Measurements from ENCODE around the gene RNF4.
A peak's percentile ranks its signal among the peaks of the same experiment; 100 is the strongest.
"Not testable (repeated sequence)": the region's sequence is repeated elsewhere in the genome, so short reads cannot be mapped to it uniquely, and the experiment has no call there.

The RNF4 gene

DNA sequence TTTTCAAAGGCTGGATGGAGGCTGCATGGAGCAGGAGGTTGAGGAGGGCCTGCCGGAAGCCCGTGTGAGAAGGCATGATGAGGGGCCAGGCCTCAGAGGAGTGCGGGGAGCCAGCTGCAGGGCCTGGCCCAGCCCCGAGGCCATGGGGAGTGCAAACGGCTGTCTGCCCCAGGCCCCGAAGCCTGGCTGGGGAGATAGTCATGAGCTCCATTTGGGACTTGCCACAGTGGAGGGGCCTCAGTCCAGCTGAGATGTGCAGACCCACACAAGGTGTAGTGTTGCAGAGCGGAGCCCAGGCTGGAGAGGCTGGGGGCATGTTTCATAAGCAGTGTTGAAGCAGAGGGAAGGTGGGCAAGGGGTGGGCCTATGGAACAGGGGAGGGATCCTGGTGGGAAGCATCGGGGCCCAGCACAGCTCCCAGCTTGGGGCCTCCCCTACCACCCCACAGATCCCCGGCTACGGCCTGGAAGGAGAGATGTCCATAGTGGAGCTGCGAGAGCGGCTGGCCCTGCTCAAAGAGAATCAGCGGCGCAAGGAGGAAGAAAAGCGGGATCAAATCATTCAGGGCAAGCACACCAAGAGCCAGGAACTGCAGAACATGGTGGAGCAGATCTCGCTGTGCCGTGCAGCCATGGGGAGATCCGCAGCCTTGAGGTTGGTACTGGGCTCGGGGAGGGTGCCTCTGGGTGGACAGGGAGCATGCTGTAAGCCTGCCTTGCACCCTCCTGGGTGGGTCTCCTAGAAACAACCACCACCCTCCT is 9.1 kb upstream of the RNF4 start:
- DNase-seq, result no peak

DNA sequence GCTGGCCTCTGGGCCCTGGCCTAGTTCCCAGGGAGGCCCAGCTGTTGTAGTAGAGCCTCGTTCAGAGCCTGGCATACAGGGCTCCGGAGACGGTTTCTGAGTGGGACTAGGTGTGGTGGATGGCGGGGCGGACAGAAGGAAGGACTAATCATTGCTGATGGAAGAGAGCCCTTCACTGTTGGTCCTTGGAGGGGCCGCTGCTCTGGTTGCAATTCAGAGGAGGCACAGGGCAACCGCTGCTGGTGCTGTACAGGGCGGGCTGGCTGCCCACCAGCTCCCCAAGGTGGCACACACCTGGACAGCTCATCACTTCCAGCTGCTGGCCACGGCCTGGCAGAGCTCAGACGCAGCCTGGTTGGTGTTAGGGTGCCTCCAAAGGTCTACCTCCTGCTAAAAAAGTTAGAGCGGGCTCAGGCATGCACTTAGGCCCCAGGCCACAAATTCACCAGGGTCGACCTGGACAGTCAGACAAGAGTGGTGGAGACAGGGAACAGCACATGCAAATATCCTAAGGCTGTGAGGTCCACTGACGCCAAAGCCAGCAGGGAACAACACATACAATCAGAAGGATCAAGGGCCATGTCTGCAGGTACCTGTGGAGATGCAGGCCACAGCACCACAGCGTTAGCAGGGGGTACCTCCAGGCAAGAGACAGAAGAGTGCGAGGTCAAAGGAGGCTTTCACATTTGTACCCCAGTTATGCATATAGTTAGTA is 7.5 kb upstream of the RNF4 start:
- no peak for DNase-seq

DNA sequence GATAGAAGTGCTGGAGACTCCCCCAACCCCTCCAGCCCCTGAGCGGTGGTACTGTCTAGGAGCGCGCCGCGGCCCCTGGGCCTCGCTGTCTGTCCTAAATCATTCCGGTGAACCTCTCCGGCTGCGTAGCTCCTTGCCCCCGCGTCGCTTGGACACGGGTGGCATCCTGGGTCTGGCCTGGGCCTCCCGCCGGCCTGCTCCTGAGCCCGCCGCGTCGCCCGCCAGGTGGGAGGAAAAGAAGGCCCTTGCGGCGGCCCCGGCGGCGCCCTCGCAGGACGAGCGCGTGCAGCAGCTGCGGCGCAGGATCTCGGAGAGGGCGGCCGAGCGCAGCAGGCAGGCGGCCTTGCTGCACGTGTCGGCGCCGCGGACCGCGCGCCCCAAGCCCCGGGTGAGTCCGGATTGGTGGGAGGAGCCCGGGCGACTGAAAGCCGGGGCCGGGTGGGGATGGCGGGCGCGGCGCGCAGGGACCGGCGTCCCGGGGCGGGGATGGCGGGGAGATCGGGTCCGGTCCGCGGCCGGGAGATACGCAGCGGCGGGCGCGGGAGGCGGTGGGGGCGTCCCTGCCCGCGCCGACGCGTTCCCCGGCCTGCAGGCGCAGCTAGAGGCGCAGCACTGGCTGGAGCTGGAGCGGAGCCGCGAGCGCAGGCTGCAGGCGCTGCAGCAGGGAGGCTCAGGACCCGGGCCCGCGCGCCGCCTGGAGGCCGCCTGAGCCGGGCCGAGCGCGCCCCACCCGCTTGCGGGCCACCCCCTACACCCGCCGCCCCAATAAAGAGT is 6.5 kb upstream of the RNF4 start:
- DNase-seq, result peak; percentile 74

- DNase-seq, result no peak
Observed at GRCh38 chr4:2462992-2463762, 5.7 kb upstream of the RNF4 start.

DNA sequence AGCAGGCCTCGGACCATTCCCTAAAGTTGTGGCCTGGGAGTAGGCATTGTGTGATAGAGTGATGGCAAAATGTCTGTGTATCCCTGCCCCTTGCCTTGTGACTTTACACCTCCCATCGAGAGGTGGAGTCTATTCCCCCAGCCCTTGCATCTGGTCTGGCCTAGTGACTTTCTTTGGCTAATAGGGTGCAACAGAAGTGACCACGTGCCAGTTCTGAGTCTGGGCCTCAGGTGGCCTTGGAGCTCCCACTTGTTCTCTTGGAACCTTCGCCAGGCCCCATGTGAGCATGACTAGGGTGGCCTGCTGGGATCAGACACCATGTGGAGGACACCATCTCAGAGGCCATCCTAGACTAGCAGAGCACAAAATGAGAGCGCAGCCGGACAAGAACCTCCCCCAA is 3.9 kb upstream of the RNF4 start:
- no peak for DNase-seq

- DNase-seq, result not testable (repeated sequence)
Observed at GRCh38 chr4:2465544-2465943, 3.4 kb upstream of the RNF4 start.

GRCh38 chr4:2469192-2469984 is 482 bp downstream of the RNF4 start:
- peak; percentile 77 for DNase-seq

DNA sequence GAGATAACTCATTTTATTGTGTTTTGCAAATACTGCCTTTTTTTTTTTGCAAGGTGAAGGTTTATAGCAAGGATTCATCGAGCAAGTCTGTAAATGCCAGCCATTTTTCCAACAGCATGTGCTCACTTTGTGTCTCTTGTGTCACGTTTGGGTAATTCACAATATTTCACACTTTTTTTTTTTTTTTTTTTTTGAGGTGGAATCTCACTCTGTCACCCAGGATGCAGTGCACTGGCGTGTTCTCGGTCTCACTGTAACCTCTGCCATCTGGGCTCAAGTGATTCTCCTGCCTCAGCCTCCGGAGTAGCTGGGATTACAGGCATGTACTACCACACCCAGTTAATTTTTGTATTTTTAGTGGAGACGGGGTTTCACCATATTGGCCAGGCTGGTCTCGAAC is 1.9 kb downstream of the RNF4 start:
- no peak for DNase-seq

DNA sequence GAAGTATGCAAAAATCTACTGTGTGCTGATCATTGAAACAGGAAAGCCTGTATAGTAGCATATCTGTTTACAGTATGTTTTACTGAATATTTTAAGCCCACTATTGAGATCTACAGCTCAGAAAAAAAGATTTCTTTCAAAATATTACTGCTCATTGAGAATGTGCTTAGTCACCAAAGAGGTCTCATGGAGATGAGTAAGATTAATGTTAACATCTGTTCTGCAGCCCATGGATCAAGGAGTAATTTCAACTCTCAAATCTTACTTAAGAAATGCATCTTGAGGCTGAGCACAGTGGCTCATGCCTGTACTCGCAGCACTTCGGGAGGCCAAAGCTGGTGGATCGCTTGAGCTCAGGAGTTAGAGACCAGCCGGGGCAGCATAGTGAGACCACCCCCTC is 3.3 kb downstream of the RNF4 start:
- no peak for DNase-seq

DNA sequence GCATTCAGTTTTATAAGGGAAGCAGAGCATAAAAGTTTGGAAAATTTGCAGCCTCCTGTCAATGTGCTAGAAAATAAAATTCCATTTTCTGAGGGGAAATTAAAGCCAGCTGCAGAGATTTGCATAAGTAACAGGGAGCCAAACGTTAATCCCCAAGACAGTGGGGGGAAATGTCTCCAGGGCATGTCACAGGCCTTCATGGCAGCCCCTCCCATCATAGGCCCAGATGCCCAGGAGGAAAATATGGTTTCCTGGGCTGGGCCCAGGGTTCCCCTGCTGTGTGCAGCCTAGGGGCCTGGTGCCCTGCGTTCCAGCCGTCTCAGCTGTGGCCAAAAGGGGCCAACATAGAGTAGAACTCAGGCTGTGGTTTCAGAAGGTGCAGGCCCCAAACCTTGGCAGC is 9.3 kb downstream of the RNF4 start:
- no peak for DNase-seq

DNA sequence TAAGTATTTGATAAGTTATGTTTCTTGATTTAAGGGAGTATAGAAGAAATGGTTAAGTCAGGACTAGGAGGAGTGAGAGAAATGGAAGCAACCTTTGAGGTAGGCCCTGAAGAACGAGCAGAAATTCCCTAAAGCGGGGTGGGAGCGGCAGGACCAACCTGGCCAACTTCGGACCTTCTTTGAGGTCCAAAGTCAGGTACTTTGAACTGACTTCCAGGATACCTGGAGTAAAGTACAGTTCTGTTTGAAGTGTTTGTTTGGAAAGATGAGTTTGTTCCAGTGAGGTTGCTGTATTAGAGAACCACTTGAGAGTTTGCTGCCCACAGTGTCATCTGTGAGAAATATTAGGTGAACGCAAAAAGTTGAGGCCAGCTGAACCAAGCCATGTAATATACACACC is 11.7 kb downstream of the RNF4 start:
- no peak for DNase-seq

- no peak for DNase-seq
Observed at GRCh38 chr4:2482192-2482591, 13.3 kb downstream of the RNF4 start.

DNA sequence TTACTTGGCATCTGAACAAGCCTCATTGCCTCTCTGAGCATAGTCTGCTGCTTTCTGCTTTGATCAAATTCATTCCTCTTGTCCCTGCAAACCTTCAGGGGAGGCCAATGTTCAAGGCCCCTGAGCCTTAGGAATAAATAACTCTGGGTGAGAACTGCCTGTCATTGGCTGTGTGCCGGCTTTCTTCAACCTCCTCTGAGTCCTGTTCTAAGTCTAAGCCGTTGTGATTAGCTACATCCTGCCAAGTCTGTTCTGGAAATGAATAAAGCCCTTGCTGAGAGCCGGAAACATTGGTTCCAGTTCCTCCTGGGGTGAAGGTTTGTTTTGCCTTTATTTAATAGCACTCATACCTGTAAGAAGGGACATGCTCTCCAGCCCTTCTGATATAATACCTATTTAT is 13.8 kb downstream of the RNF4 start:
- peak; percentile 9 for DNase-seq

GRCh38 chr4:2483237-2483636 is 14.3 kb downstream of the RNF4 start:
- DNase-seq, result no peak

GRCh38 chr4:2484185-2484584 is 15.3 kb downstream of the RNF4 start:
- no peak for DNase-seq

DNA sequence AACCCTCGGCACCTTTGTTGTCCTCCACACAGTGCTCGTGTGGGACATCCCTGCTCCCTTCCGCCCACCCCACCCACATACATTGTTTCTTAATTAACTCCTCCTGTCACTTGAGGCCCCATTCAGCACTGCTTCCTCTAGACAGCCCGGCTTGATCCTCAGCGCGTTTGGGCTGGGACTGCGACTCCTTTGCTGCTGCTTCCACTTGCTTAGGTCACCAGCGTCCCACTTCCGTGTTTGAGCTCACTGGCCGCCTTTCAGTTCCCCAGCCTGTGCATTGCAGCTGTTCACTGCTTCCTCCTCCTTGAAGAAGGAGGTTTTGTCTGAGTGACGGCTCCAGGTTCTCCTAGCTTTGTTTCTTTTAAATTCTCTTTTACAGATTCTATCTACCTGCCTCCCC is 16.1 kb downstream of the RNF4 start:
- DNase-seq, result peak; percentile 69

DNA sequence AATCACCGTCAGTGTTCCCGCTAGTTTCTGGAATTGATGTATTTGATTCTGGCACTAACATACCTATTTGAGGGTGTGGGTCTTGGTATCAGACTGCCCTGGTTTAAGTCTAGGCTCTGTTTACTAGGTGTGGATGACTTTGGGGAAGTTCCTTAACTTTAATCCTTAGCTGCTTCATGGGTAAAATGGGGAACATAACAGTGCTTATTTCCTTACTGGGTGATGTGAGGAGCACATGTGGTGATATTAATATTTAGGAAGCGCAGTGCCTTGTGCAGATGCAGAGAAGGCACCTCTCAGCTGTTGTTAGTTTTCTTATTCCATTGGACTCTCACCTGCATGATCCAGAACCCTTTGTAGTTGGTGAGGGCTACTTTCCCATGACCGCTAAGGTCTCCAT is 17.1 kb downstream of the RNF4 start:
- DNase-seq, result no peak

GRCh38 chr4:2486981-2487380 is 18.1 kb downstream of the RNF4 start:
- no peak for DNase-seq

GRCh38 chr4:2487632-2488031 is 18.7 kb downstream of the RNF4 start:
- peak; percentile 11 for DNase-seq

GRCh38 chr4:2489081-2489805 is 20.3 kb downstream of the RNF4 start:
- DNase-seq, result no peak

- no peak for DNase-seq
Observed at GRCh38 chr4:2489841-2490552, 21.1 kb downstream of the RNF4 start.

Data from CD4-positive, alpha-beta T cell treated with Interleukin-12 subunit alpha and Interleukin-12 subunit beta, for 1 hour (primary cell).